Hematopoietic multipotent progenitor cell treated with erythropoietin and hydrocortisone succinate and interleukin-3 and kit ligand, for 17 days (in vitro differentiated cells): ENCODE data around the gene BCORL1.
A peak's percentile ranks its signal among the peaks of the same experiment; 100 is the strongest.

Source experiments
- DNase-seq: peaks from one replicate; pipeline ENCODE4 v3.0.0-alpha.2; 2015; ENCODE audit warnings: low spot score

The BCORL1 gene

DNA sequence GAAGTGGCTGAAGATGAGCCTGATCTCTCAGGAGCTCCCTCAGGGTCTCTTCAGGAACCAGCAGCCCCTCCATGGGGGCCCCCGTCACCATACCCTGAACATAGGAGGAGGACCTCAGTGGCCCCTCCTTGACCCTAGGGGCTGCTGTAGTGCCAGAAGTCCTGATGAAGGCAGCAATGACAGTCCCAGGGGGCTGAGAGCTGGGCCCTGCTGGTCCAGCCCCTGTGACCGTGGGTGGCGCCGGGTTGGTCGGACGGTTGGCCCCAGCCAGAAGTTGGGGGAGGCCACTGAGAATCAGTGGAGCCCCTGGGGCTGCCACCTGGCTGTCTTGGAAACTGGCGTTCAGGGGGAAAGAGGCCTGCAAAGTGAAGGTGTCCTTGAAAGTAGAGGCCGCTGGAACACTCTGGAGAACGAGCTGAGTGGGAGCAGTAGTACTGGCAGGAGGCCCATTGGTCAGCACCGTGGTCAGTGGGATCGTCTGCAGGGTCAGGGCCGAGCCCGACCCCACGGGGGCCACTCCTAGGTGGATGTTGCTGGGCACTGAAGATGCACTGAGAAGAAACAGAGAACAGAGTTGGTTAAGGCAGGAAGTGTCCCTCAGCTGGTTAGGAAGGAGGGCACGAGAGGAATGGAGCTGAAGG is 84.7 kb downstream of the BCORL1 start:
- DNase-seq, result no peak

DNA sequence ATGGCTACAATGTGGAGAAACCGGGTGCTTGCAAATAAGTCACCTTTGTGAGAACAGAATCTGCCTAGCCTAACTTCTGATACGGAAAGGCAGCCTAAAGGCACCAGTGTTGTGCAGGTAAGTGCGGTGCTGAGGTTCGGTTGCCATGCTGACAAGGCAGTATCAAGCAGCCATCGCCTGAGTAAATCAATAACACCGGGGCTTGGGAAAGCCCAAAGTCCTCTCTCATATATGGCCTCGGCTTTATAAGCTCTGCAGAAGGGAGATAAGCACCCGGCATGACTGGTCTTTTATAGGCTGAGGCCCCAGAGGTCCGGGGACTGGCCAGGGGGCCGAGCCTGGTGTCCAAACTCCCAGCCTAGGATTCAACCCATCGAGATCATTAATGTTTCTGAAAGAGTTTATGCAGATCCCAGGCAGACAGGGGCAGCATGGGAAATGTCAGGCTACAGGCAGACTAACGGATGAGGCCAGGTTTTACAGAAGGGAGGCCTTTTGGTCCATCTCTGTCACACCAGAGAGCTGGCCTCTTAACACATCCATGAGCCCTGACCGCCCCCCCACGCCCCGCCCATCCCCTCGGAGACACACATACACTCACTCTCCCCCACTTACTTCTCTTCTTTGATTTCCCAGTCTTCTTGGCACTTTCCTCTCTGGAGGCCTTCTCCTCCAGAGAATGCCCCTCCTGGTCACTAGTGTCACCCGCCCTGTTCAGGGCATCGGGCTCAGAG is 89.3 kb downstream of the BCORL1 start:
- DNase-seq, result no peak

DNA sequence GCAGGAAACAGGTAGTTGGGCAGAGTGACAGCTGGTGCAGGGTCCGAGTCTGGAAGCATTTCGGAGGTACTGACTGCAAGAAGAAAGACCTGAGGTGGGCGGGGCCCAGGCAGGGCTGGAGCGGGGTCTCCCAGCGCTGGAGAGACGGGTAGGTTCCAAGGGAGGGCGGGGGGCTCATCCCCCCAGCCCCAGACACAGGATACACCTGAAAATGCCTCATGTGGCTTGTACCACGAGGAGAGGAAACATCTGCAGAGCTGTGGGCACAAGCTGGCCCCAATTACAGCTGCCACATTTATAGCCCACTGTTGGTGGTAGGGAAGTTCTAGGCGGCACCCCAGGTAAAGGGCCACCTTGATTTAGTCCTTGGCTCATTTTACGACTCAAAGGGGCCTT is 89.9 kb downstream of the BCORL1 start:
- DNase-seq, result no peak

DNA sequence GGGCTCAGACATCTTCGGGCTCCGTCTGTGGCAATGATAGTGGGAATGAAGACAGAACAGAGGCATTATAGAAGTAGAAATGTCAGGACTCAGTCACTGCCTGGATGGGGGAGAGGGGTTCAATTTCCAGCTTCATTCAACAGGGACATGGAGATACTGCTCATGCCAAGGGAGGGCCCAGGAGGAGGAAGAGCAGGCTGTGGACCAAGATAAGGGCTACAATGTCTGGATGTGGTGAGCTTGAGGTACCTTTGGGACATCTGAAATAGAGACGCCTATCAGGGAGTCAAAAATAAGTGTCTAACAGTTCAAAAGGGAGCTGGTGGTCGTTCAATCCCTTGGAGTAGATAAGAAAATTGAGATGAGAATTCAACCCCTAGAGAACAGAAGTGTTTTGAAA is 93.3 kb downstream of the BCORL1 start:
- DNase-seq, result no peak

DNA sequence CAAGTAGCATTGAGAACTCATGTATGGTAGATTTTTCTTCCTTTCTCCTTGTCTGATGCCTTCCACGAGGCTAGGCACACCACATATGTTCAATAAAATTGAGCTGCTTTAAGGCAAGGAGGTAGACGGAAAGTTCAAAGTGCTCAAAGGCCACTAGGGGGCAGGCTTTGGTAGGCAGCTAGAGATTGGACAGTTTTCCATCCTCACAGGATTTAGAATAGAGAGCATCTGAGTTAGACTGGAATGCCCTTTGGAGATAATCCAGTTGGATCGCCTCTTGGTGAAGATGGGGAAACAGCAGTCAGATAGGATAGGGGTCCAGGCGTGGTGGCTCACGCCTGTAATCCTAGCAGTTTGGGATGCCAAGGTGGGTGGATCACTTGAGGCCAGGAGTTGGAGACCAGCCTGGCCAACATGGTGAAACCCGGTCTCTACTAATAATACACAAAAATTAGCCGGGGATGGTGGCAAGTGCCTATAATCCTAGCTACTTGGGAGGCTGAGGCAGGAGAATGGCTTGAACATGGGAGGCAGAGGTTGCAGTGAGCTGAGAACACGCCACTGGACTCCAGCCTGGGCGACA is 97.5 kb downstream of the BCORL1 start:
- DNase-seq, result peak; percentile 77

DNA sequence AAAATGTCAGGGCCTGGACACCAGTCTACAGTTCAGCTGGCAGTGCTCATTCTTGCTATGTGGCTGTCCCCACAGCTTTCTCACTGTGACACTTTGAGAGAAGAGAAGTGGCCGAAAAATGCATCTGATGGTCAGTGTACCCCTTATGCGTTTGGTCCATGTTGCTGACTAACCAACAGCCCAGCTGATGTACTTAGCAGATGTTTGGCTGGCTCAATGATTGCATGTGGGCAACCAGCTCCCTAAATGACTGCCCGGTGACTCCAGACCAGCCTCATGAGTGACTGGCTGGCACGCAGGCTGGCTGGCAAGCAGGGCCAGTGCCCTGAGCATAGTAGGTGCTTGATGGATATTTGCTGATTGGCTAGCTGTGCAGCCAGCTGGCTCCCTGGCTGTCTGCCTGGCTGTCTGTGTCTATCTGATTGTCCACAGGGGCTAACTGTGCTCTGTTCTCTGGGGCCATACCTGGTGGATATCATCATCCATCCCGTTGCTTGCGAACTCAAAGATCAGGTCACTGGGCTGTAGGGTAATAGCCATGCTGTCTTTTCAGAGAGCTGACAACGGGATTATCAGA is 98.4 kb downstream of the BCORL1 start:
- no peak for DNase-seq

DNA sequence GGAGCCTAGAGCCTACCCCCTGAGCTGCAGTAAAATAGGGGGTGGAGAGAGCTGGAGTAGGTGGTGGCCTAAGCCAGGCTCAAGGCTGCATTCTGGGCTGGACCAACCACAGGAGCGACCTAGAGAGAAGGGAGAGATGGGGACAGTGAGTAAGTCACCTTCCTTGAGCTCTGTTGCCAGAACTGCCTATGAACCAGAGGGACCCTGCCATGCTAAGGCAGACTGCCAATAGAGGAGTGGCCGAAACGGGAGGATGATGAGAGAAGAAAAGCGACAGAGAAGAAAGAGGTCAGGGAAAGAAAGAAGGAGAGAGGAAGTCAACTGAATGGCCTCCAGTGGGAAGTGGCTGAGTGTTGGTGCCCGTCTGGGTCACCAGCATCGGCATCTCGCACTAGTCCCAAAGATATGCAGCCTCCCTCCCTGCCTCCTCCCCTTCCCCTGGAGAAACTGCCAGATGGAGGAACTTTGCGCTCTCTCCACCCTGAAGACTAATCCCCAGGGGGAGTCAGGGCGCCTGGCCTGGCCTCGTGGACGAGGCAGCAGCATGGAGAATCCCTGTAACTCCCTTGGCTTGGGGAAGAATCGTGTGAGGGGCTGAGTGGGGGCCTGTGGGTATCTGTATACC is 99.1 kb downstream of the BCORL1 start:
- no peak for DNase-seq

DNA sequence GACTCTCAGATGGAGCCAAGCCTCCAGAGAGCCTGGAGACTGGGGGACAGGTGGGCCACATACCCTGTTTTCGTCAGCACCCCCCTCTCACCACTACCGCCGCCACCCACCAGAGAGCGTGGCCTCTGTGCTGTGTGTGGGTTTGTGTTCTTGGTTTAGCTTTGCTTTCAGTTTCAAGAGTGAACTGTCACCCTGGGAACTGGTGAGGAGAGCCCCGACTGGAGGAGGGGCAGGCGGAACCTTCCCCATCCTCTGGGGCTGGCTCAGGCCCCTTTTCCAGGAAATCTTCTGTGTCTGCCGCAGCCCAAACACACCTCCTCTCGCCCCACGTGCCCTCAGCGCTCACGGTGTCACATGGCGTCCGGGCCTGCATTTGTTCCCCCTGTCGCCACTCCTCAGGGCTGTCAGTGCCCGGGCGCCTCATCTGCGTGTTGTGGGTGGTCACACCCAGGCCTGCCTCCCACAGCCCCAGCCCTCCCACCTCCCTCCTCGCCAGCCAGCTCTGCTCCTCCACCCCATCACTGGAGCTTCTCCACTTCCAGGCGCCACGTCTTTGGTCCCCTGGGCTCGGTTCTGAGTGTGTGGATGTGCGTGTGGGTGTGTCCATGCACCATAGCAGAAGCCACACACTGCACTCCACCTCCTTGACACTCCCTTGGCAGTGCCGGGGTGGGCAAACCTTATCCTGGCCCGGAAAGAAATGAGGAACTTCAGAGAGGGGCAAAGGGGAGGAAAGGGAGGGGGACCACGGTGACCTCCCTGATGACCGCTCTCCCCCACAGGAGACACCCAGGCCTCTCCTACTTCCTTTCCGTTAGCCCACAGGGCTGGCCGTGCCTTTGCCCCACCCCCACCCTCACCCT is 100.0 kb downstream of the BCORL1 start:
- DNase-seq, result no peak

DNA sequence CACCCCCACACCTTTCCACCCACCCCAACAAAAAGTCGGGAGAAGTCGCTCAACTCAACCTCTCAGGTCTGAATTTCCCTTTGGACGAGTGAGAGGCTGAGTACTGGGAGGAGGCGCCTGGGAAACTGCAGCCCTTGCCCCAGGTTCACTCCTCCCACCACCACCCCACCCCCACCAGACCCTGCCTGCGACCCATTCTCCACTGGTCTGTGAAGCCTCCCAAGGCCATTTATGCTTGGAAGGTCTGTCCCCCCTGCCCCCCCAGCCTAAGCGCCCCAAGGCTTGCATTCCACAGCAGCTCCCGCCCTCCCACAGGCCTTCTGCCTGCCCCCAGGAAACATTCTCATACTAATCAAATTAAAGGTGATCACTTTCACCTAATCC is 100.7 kb downstream of the BCORL1 start:
- DNase-seq, result no peak

DNA sequence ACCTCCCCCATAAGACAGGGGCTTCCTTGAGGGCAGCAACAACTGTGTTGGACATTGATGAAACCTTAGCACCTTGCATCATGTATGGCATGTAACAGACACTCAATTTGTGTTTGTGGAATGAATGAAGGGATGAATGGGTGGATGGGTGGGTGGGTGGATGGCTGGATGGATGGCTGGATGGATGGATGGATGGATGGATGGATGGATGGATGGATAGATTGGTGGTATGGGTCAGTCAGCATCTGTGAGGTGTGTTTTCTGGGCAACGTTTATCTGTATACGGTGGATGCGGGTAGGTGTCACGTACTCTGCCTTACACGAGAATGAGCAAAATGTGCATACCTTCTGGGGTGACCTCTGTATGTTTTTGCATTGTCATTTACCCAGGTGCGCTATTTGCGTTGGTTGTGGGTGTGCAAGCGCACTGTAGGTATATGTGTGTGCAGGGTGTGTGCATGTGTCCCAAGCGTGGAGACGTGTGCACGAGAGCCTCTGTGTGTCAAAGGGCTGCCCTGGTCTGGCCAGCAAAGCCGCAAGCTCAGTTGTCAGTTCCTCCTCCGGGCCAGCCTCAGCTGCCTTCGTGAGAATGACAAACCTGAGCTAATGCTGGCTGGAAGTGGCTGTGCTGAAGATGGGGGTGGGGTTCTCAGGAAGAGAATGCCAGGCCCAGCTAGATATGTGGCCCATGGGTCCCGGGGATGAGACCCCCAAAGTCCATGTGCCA is 101.4 kb downstream of the BCORL1 start:
- DNase-seq, result no peak

DNA sequence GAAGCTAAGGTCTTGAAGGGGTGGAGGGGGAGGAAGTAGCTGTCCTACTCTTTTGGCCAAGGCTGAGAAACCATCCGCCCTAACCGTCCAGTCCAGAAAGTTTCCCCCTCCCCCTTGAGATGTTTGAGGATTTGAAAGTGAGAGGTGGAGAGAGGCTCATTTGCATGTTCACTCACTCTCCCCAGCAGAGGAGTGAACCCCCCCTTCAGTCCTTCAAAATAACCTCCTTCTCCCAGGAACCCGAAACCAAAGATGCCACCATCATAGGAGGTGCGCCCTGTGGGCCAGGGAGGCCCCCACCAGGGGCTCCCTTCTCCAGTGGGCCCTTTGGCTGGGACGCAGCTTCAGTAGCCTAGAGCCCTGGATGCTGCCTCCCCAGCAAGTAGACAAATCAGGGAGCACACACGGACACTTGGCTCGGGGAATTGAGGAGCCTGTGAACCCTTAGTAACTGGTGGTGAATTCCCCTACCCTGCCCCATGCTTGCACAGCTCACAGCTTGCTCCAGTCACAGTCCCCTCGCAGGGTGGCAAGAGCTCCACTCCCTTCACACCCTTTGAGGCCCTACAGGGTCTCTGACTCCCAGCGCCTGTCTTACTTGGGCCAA is 102.3 kb downstream of the BCORL1 start:
- no peak for DNase-seq

DNA sequence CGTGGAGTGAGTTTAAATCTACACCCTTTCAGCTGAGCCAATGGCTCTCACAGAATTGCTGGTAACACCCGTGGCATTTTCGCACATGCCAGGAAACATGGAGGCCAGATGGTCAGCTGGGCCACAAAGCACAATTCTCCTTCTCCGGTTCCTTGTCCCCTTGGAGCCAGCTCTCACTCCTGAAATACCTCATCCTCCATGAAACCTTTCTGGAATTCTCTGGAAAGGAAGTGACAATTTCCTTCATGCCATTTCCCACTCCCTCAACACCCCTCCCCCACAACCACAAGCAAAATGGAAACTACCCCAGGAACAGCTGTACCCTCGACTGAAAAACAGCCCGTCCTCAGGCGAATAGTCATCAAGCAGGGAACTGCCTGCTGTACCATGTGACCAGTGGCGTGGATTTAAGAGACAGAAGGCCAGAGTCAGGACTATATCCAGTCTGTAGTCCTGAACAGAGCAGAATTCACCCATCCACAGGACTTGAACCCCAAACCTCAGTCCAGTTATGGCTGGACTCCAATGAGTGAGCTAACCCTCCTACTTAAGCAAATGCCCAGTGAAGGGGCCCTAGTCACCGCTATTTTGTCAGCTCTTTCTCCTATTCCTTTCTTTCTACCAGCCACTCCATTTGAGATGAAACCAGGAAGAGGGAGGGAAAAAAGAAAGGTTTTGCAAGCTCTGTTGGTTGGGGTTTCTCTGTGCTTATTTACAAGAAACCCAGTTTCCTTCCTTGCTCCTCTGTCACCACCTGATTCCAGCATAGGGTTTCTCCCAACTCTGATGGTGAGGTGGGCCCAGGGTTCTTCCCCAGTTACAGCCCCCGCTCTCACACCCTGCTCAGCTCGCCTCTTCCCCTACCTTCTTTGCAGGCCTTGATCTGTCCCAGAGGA is 103.4 kb downstream of the BCORL1 start:
- no peak for DNase-seq

DNA sequence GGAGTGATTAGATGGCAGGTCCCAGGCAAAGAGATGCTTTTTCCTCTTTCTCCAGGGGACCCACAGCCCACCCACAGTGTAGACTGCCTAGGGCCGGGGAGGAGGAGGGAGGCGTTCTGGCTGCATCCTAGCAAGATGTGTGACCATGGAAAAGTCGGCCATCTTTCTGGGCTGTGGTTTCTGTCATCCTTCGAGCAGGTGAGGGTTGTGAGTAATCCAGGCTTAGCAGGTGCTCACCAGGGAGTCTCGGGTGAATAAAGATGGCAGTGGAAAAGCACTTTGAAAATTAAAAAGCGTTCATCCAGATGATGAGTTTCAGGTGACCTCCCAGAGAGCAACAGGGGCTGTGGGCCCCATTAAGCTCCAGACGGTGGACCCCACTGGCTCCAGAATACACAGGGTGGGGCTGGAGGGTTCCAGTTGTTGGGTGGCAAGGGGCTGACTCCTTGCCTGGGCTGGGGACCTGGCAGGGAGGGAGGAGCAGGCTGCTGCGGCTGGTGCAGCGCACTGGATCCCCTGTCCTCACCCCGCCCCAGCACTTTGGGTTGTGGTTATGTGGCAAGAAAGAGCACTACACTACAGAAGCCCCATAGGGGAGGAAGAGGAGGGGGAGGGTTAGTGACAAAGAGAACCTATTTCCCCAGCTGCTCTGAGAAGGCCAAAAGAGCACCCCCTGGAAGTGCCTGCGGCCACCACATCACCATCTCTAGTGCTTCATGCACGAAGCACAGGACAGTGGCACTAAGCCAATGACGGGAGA is 104.2 kb downstream of the BCORL1 start:
- no peak for DNase-seq

DNA sequence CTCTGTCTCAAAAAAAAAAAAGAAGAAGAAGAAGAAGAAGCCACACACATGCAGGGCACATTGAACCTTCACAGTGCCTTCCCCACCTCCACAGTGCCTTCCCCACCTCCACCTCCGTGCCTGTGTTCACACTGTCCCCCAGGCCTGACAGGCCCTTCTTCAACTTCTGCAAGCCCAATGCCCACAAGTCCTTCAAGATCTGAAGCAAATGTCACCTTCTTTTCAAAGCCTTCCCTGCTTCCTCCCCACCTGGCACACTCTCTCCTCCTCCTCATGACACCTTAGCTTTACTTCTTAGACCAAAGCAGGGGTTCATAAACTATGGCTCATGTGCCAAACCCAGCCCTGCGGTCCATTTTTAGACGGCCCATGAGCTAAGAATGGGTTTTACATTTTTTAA is 107.9 kb downstream of the BCORL1 start:
- no peak for DNase-seq

DNA sequence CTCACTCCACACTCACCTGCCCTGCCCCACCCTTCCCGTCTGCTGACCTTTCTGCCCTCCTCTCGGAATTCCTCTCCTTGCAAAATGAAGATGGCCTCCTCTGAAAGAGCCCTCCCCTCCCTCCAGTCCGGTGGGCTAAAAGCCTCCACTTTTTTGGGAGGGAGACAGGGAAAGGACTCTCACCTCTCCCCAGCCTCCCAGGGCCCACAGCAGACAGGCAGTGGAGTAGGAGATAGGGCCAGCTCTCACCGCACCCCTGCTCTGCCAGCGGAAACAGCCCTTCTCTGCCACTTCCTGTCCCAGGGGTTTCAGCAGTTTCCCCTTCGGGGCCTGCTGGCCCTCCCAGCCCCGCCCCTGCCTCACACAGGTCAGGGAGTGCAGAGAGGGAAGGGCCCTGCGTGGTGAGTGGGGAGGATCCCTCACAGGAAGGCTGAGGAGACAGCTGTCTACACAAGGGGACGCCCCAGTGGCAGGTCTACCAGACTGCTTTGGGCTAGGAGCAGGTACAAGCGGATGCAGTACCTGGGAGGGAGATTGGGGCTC is 109.6 kb downstream of the BCORL1 start:
- DNase-seq, result no peak

DNA sequence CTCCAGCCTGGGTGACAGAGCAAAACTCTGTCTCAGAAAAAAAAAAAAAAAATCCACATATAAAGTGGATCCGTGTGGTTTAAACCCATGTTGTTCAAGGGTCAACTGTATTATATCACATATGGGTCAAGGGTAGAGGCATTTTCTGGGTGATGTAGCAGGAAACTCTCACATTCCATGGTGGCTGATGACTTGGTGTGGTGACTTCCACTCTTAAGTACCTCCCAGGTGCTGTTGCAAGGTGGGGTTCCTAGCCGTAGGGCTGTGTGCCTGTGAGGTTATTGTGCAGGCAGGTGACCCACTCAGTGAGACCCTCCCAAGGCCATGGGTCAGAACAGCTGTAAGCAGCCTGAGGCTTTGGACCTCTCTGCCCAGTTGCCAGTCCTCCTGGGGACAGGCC is 110.8 kb downstream of the BCORL1 start:
- DNase-seq, result no peak

DNA sequence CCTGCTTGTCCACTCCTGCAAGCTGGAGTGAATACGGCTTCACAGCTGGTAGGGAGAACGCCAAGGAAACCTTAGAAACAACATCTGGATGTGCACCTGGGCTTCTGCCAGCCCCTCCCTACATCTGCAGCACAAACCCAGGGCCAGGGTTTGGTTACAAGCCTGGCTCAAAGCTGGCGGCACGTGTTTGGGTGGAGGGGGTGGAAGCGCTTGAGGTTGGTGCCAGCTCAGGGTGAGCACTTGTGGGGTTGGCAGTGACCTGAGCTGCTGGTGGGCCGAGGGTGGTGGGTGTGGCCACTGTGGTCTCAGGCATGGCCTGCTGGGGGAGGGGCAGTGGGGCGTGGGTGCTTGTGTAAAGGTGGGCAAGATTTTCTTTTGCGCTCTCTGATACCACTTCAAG is 112.3 kb downstream of the BCORL1 start:
- no peak for DNase-seq

DNA sequence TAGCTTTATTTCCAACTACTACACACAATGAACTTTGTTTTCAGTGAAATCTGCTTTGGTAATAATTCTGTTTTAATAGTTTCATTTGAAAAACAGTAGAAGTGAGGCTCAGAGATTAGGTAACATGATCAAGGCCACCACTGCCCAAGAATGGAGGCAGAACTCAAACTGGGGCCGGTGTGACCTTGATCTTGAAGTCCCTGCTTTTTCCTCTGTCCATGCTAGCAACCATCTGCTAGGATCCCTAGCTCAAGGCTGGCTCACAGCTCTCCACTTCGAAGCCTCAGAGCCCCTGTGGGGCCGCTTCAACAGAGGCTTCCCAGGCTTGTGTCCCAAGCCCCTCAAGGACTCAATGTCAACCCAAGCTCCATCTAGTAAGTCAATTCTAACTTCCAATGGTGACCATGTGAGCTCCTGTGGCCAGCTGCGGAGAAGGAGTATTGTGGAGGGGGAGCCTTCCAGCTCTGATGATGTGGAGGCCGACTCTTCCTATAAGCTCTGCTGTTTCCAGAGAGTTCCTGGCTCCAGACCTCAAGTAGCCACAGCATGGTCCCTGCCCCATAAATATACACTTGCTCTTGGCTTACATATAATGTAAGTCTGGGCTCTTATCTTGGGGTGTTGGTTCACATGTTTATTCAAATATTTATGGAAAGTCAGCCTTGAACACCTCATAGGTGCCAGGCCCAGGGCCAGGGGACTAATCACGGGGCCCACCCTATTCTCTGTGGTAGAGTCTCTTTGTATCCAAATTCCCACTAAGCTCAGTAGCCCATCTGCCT is 113.0 kb downstream of the BCORL1 start:
- no peak for DNase-seq
